CD8-positive, alpha-beta memory T cell (primary cell): Measurements from ENCODE around the gene CHST15. TPM values are rescaled to one million over a fixed set of nuclear protein-coding genes. Genes with fewer than 3 reads are reported as not detected.

ENCODE experiments used
- CTCF ChIA-PET: fragments of 350-600 bp; sonication (Branson Sonifier 250); formaldehyde crosslinking; loops from one replicate; lab custom pipeline; 2021; ENCODE audit warnings: antibody characterized with exemption; lab: Charles Lee
- POLR2A ChIA-PET: fragments of 350-600 bp; sonication (Branson Sonifier 250); formaldehyde crosslinking; loops from one replicate; lab custom pipeline; 2021; ENCODE audit warnings: antibody characterized with exemption; lab: Charles Lee
- DNase-seq, 5 donors: peaks; one replicate each; pipeline versions ENCODE4 v3.0.0 to v3.0.0-alpha.2; 2020 to 2022; ENCODE audit warnings: mixed read lengths in 1 of 5
- H3K27ac ChIP-seq: one replicate; pipeline ENCODE4 v1.7.0; 2013; ENCODE audit warnings: low read depth, mild to moderate bottlenecking, low read length, moderate library complexity
- H3K27me3 ChIP-seq: 2 replicates; pipeline ENCODE4 v1.7.0; 2013; ENCODE audit warnings: low read length, mild to moderate bottlenecking; ENCODE audit not compliant: insufficient read depth, poor library complexity, severe bottlenecking
- H3K36me3 ChIP-seq: 2 replicates; pipeline ENCODE4 v1.7.0; 2013; ENCODE audit warnings: mild to moderate bottlenecking, low read length, moderate library complexity; ENCODE audit not compliant: insufficient read depth
- H3K4me1 ChIP-seq: 2 replicates; pipeline ENCODE4 v1.7.0; 2013; ENCODE audit warnings: mild to moderate bottlenecking, low read length, moderate library complexity; ENCODE audit not compliant: insufficient read depth
- H3K4me3 ChIP-seq: 2 replicates; pipeline ENCODE4 v1.7.0; 2013; ENCODE audit warnings: mild to moderate bottlenecking, low read length
- H3K9me3 ChIP-seq: 2 replicates; pipeline ENCODE4 v1.7.0; 2013; ENCODE audit warnings: mild to moderate bottlenecking, low read length
- H3K27ac Mint-ChIP-seq, 8 donors: one replicate each; pipeline ENCODE4 v1.8.0; 2020 to 2021; ENCODE audit warnings: mixed read lengths in 8 of 8, mild to moderate bottlenecking in 6 of 8, inconsistent platforms in 3 of 8, moderate library complexity in 3 of 8
- H3K27me3 Mint-ChIP-seq, 2 donors: one replicate each; pipeline ENCODE4 v1.8.0; 2020 to 2021; ENCODE audit warnings: mixed read lengths in 2 of 2, mild to moderate bottlenecking in 1 of 2, moderate library complexity in 1 of 2
- H3K36me3 Mint-ChIP-seq, 3 donors: one replicate each; pipeline ENCODE4 v1.8.0; 2020 to 2021; ENCODE audit warnings: mixed read lengths in 3 of 3, inconsistent platforms in 1 of 3, mild to moderate bottlenecking in 1 of 3
- H3K4me1 Mint-ChIP-seq, 3 donors: one replicate each; pipeline ENCODE4 v1.8.0; 2020 to 2021; ENCODE audit warnings: mixed read lengths in 3 of 3, inconsistent platforms in 1 of 3, mild to moderate bottlenecking in 1 of 3
- H3K4me3 Mint-ChIP-seq, 7 donors: one replicate each; pipeline ENCODE4 v1.8.0; 2020 to 2021; ENCODE audit warnings: mixed read lengths in 7 of 7, mild to moderate bottlenecking in 6 of 7, moderate library complexity in 4 of 7, inconsistent platforms in 2 of 7
- H3K9me3 Mint-ChIP-seq, 5 donors: one replicate each; pipeline ENCODE4 v1.8.0; 2020 to 2022; ENCODE audit warnings: mixed read lengths in 5 of 5, mild to moderate bottlenecking in 3 of 5, moderate library complexity in 2 of 5, inconsistent platforms in 1 of 5
- polyA plus RNA-seq: library from polyadenylated mRNA; unstranded; fragments of 300-500 nt; fragmentation: Illumina TruSeq; gene quantifications from one replicate; pipeline ENCODE4 v1.2.3, GENCODE V29; 2021
- total RNA-seq, 2 experiments: library from RNA; stranded (reverse); gene quantifications; one replicate each; pipeline ENCODE4 v1.2.3, GENCODE V29; 2021

Gene CHST15
- total and polyA plus RNA-seq, 3 experiments from 2014 or later: 0.18 to 0.24 TPM; not detected in 1

DNA sequence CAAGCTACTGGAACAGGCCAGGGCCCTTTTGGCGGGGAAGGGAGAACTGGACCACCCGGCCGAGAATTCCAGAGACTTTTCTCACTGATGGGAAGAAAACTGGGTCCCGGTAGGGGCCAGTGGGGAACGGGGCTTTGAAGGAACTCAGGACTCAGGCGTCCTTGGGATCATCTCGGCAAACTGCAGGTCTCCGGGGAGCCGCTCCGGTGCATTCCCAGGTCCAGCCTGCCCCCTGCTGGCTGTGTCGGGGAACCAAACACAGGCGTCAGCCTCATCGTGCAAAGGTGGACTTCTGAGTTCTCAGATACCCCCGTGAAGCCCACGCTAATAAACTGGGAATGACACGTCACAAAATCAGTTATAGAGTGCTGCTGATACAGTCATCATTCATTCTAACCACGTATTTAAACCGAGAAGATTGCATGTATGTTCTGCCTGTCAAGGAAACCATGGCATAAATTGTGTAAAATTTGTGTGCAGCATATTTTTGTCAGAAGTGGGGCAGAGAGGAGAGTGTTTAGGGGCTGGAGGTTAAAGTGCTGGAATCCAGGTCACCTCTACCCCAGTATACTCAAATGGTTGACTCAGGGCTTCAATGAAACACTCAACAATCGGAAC lies 125.7 kb downstream of the CHST15 start:
- peaks cover 0 to 4% (median 1%) of the 10 kb centered on the region in 5 donors for H3K9me3 Mint-ChIP-seq
- no peak overlapping the region for H3K4me3 Mint-ChIP-seq
- peaks cover 2 to 6% (median 5%) of the 10 kb centered on the region in 3 donors for H3K4me1 Mint-ChIP-seq
- no peak overlapping the region for H3K27ac ChIP-seq
- H3K4me3 ChIP-seq: no peak overlapping the region
- CTCF ChIA-PET: interaction anchor here (0.8 kb wide), 1 partner anchor 17 kb away, joined by 3 read pairs; no protein-coding TSS in a partner anchor
- H3K27me3 Mint-ChIP-seq: peaks cover 38 to 72% of the 10 kb centered on the region in 2 donors
- DNase-seq: no peak
- H3K27me3 ChIP-seq: peaks cover 8% of the 10 kb centered on the region
- no peaks in the 10 kb centered on the region for H3K9me3 ChIP-seq
- H3K36me3 Mint-ChIP-seq: no peaks in the 10 kb centered on the region
- H3K27ac Mint-ChIP-seq: no peak overlapping the region
- no peaks in the 10 kb centered on the region for H3K36me3 ChIP-seq
- H3K4me1 ChIP-seq: no peaks in the 10 kb centered on the region
- POLR2A ChIA-PET: no interaction called here

GRCh38 chr10:123966896-123967231 lies 126.5 kb downstream of the CHST15 start:
- H3K27me3 ChIP-seq: peaks cover 8% of the 10 kb centered on the region
- Mint-ChIP-seq H3K9me3 (peaks cover 0 to 4% (median 1%) of the 10 kb centered on the region in 5 donors), H3K36me3 (no peaks in the 10 kb centered on the region), H3K27me3 (peaks cover 36 to 73% of the 10 kb centered on the region in 2 donors), H3K4me3 (no peak overlapping the region), H3K4me1 (peaks cover under 1 to 5% (median 4%) of the 10 kb centered on the region in 3 donors), H3K27ac (no peak overlapping the region)
- CTCF ChIA-PET: interaction anchor here (0.8 kb wide), 1 partner anchor 17 kb away, joined by 3 read pairs; no protein-coding TSS in a partner anchor
- H3K27ac ChIP-seq: no peak overlapping the region
- POLR2A ChIA-PET: no interaction called here
- H3K4me1 ChIP-seq: no peaks in the 10 kb centered on the region
- H3K4me3 ChIP-seq: no peak overlapping the region
- H3K9me3 ChIP-seq: no peaks in the 10 kb centered on the region
- no peak for DNase-seq
- no peaks in the 10 kb centered on the region for H3K36me3 ChIP-seq

- no peaks in the 10 kb centered on the region for H3K9me3 ChIP-seq
- no peak overlapping the region for H3K27ac ChIP-seq
- H3K27ac Mint-ChIP-seq: no peak overlapping the region
- peaks cover 4% of the 10 kb centered on the region for H3K27me3 ChIP-seq
- no peaks in the 10 kb centered on the region for H3K4me1 ChIP-seq
- ChIA-PET CTCF (interaction anchor here (0.8 kb wide), 1 partner anchor 18 kb away, joined by 3 read pairs; no protein-coding TSS in a partner anchor), POLR2A (no interaction called here)
- DNase-seq: no peak
- H3K36me3 Mint-ChIP-seq: no peaks in the 10 kb centered on the region
- no peak overlapping the region for H3K4me3 Mint-ChIP-seq
- peaks cover 31 to 69% of the 10 kb centered on the region in 2 donors for H3K27me3 Mint-ChIP-seq
- peaks cover 0 to 2% (median 0%) of the 10 kb centered on the region in 5 donors for H3K9me3 Mint-ChIP-seq
- peaks cover 0 to 1% (median 0%) of the 10 kb centered on the region in 3 donors for H3K4me1 Mint-ChIP-seq
- no peak overlapping the region for H3K4me3 ChIP-seq
- H3K36me3 ChIP-seq: no peaks in the 10 kb centered on the region
These were observed 127.2 kb downstream of the CHST15 start for GRCh38 chr10:123965973-123966895.

GRCh38 chr10:123964953-123965352 lies 128.4 kb downstream of the CHST15 start:
- Histone ChIP-seq H3K36me3 (no peaks in the 10 kb centered on the region), H3K4me3 (no peak overlapping the region), H3K27me3 (no peaks in the 10 kb centered on the region), H3K27ac (no peak overlapping the region), H3K4me1 (no peaks in the 10 kb centered on the region), H3K9me3 (no peaks in the 10 kb centered on the region)
- peaks cover 0 to 2% (median 0%) of the 10 kb centered on the region in 5 donors for H3K9me3 Mint-ChIP-seq
- no peaks in the 10 kb centered on the region for H3K4me1 Mint-ChIP-seq
- POLR2A ChIA-PET: no interaction called here
- H3K27me3 Mint-ChIP-seq: peaks cover 19 to 60% of the 10 kb centered on the region in 2 donors
- no peaks in the 10 kb centered on the region for H3K36me3 Mint-ChIP-seq
- H3K27ac Mint-ChIP-seq: no peak overlapping the region
- CTCF ChIA-PET: no interaction called here
- no peak overlapping the region for H3K4me3 Mint-ChIP-seq
- DNase-seq: no peak

GRCh38 chr10:123962756-123963530 lies 130.5 kb downstream of the CHST15 start:
- H3K9me3 Mint-ChIP-seq: peaks cover 0 to 2% (median 0%) of the 10 kb centered on the region in 5 donors
- Histone ChIP-seq H3K36me3 (no peaks in the 10 kb centered on the region), H3K4me1 (no peaks in the 10 kb centered on the region), H3K27me3 (no peaks in the 10 kb centered on the region), H3K9me3 (no peaks in the 10 kb centered on the region), H3K27ac (no peak overlapping the region), H3K4me3 (no peak overlapping the region)
- DNase-seq: no peak
- no peaks in the 10 kb centered on the region for H3K4me1 Mint-ChIP-seq
- H3K36me3 Mint-ChIP-seq: no peaks in the 10 kb centered on the region
- H3K4me3 Mint-ChIP-seq: no peak overlapping the region
- peaks cover 6 to 48% of the 10 kb centered on the region in 2 donors for H3K27me3 Mint-ChIP-seq
- ChIA-PET POLR2A (no interaction called here), CTCF (no interaction called here)
- no peak overlapping the region for H3K27ac Mint-ChIP-seq

GRCh38 chr10:123958241-123958640 lies 135.2 kb downstream of the CHST15 start:
- Mint-ChIP-seq H3K36me3 (no peaks in the 10 kb centered on the region), H3K27ac (no peak overlapping the region), H3K4me1 (no peaks in the 10 kb centered on the region), H3K27me3 (peaks cover 0 to 18% of the 10 kb centered on the region in 2 donors), H3K9me3 (peaks cover 0 to 10% (median 0%) of the 10 kb centered on the region in 5 donors), H3K4me3 (no peak overlapping the region)
- DNase-seq: no peak
- Histone ChIP-seq H3K36me3 (no peaks in the 10 kb centered on the region), H3K27ac (no peak overlapping the region), H3K4me1 (no peaks in the 10 kb centered on the region), H3K9me3 (no peaks in the 10 kb centered on the region), H3K27me3 (no peaks in the 10 kb centered on the region), H3K4me3 (no peak overlapping the region)
- ChIA-PET CTCF (no interaction called here), POLR2A (no interaction called here)
